Fibroblast of lung (primary cell): ENCODE measurements around the gene GOLGA1. TPM values are rescaled to one million over a fixed set of nuclear protein-coding genes. Genes with fewer than 3 reads are reported as not detected.

Experiments
- DNase-seq, 2 donors: peaks; one replicate each; pipeline versions ENCODE4 v3.0.0 to v3.0.0-alpha.2; 2010; ENCODE audit warnings: low read depth in 2 of 2
- H2AFZ ChIP-seq: 2 replicates; pipeline ENCODE4 v1.5.1; 2012; ENCODE audit warnings: low read length, control low read depth, inconsistent platforms
- H3K27ac ChIP-seq: 2 replicates; pipeline ENCODE4 v1.5.1; 2011; ENCODE audit warnings: low read length, control low read depth; ENCODE audit not compliant: insufficient read depth
- H3K27me3 ChIP-seq: 2 replicates; pipeline ENCODE4 v1.5.1; 2011; ENCODE audit warnings: mild to moderate bottlenecking, low read length; ENCODE audit not compliant: control insufficient read depth, insufficient read depth
- H3K36me3 ChIP-seq: 2 replicates; pipeline ENCODE4 v1.5.1; 2011; ENCODE audit warnings: low read length; ENCODE audit not compliant: control insufficient read depth, insufficient read depth
- H3K4me1 ChIP-seq: 2 replicates; pipeline ENCODE4 v1.5.1; 2011; ENCODE audit warnings: low read length; ENCODE audit not compliant: control insufficient read depth, insufficient read depth; ENCODE audit errors: extremely low read depth
- H3K4me2 ChIP-seq: 2 replicates; pipeline ENCODE4 v1.5.1; 2011; ENCODE audit warnings: low read length, control low read depth; ENCODE audit not compliant: insufficient read depth; ENCODE audit errors: extremely low read depth
- H3K4me3 ChIP-seq, 4 experiments: fragments of 200-600 bp in 1 of 4; sonication (generic) in 1 of 4; replicated peaks in 1 of 4; 2 replicates each; pipeline ENCODE4 v1.5.1; 2011 to 2016; ENCODE audit warnings: low read length in 4 of 4, low read depth in 3 of 4, mild to moderate bottlenecking in 3 of 4, control low read depth in 2 of 4, inconsistent platforms in 1 of 4, mixed read lengths in 1 of 4; ENCODE audit not compliant: insufficient read depth in 1 of 4; ENCODE audit errors: control extremely low read depth in 1 of 4
- H3K79me2 ChIP-seq: 2 replicates; pipeline ENCODE4 v1.5.1; 2012; ENCODE audit warnings: mild to moderate bottlenecking, low read length, inconsistent platforms; ENCODE audit not compliant: control insufficient read depth, insufficient read depth
- H3K9ac ChIP-seq: 2 replicates; pipeline ENCODE4 v1.5.1; 2011; ENCODE audit warnings: mild to moderate bottlenecking, low read length, control low read depth; ENCODE audit not compliant: insufficient read depth
- H3K9me3 ChIP-seq: 2 replicates; pipeline ENCODE4 v1.5.1; 2012; ENCODE audit warnings: low read depth, low read length; ENCODE audit not compliant: control insufficient read depth, insufficient read depth
- H4K20me1 ChIP-seq: 2 replicates; pipeline ENCODE4 v1.5.1; 2011; ENCODE audit warnings: low read length; ENCODE audit not compliant: control insufficient read depth, insufficient read depth; ENCODE audit errors: extremely low read depth
- CTCF ChIP-seq, 2 donors: IDR thresholded peaks in 1 of 2; conservative IDR thresholded peaks in 1 of 2; 1 replicate in 1 of 2; 2 replicates in 1 of 2; pipeline ENCODE4 v1.5.1; 2011 to 2012; ENCODE audit warnings: low read length in 2 of 2, control low read depth in 1 of 2, inconsistent platforms in 1 of 2, low read depth in 1 of 2, mild to moderate bottlenecking in 1 of 2
- EZH2 ChIP-seq: IDR thresholded peaks from 2 replicates; pipeline ENCODE4 v1.5.1; 2012; ENCODE audit warnings: low read length, control low read depth, mild to moderate bottlenecking; ENCODE audit errors: missing control alignments
- polyA plus RNA-seq, 2 donors: library from polyadenylated mRNA; depleted of rRNA in 1 of 2; stranded (reverse) in 1 of 2; unstranded in 1 of 2; fragments of >200 nt; gene quantifications; 2 replicates each; pipeline ENCODE4 v1.2.1, GENCODE V29; 2011 to 2012; ENCODE audit warnings: missing spikeins in 1 of 2
- total RNA-seq: library from RNA; depleted of rRNA; stranded (reverse); fragments of >200 nt; gene quantifications from 2 replicates; pipeline ENCODE4 v1.2.1, GENCODE V29; 2014

The GOLGA1 gene
- total and polyA plus RNA-seq, 2 donors (not counting 1 experiment from before 2014, with no cell fraction given) = 12.0 to 15.9 TPM

GRCh38 chr9:124829334-124829669 is 111.6 kb downstream of the GOLGA1 start:
- no peak for DNase-seq

DNA sequence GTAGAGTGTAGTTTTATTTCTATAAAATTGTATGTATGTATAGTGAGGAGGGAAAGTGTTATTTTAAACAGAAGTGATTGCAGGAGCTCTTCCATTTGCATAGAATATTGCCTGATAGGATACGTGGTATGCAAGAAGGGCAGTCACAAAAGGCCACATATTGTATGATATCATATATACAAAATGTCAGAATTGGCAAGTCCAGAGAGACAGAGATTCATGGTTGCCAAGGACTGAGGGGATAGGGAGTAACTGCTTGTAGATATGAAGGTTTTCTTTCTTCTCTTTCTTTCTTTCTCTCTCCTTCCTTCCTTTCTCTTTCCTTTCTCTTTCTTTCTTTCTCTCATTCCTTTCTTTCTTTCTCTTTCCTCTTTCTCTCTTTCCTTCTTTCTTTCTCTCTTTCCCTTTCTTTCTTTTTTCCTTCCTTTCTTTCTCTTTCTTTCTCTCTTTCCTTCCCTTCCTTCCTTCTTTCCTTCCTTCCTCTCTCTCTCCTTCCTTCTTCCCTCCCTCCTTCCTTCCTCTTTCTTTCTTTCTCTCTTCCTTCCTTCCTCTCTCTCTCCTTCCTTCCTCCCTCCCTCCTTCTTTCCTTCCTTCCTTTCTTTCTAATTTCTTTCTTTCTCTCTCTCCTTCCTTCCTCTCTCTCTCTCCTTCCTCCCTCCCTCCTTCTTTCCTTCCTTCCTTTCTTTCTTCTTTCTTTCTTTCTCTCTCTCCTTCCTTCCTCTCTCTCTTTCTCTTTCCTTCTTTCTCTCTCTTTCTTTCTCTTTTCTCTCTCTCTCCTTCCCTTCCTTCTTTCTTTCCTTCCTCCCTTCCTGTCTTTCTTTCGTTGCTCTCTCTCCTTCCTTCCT is 112.2 kb downstream of the GOLGA1 start:
- Histone ChIP-seq H3K9me3 (no peaks in the 10 kb centered on the region), H3K27me3 (no peaks in the 10 kb centered on the region), H3K36me3 (no peaks in the 10 kb centered on the region), H3K4me3 (no peak overlapping the region), H3K27ac (no peak overlapping the region), H3K4me1 (peaks cover 9% of the 10 kb centered on the region), H3K79me2 (no peaks in the 10 kb centered on the region), H2AFZ (no peak overlapping the region), H4K20me1 (no peaks in the 10 kb centered on the region), H3K4me2 (no peak overlapping the region), H3K9ac (no peak overlapping the region)
- TF ChIP-seq EZH2 = no peak
- TF ChIP-seq CTCF (conservative IDR thresholded peaks at IDR 0.05 in 1 of 2, IDR thresholded peaks at IDR 0.05 in 1 of 2; ENCODE audit: low read depth in 1 of 2, low read length in 2 of 2) = no peak
- DNase-seq = no peak

More at GRCh38 chr9:124829334-124829669, 111.6 kb downstream of the GOLGA1 start:
- Histone ChIP-seq H3K4me1 (peaks cover 10% of the 10 kb centered on the region), H3K27me3 (no peaks in the 10 kb centered on the region), H4K20me1 (no peaks in the 10 kb centered on the region), H3K9ac (no peak overlapping the region), H3K36me3 (no peaks in the 10 kb centered on the region), H3K4me2 (no peak overlapping the region), H3K79me2 (no peaks in the 10 kb centered on the region), H3K4me3 (no peak overlapping the region), H3K27ac (no peak overlapping the region), H3K9me3 (no peaks in the 10 kb centered on the region), H2AFZ (no peak overlapping the region)
- no peak for TF ChIP-seq EZH2
- no peak for TF ChIP-seq CTCF (conservative IDR thresholded peaks at IDR 0.05 in 1 of 2, IDR thresholded peaks at IDR 0.05 in 1 of 2; ENCODE audit: low read depth in 1 of 2, low read length in 2 of 2)

Other genes starting within 250 kb of the GOLGA1 start
- 0.26 and 0.50 TPM in 2 replicates for gene NR6A1, start 169.8 kb downstream of the GOLGA1 start, total RNA-seq
- gene NR6A1, start 169.8 kb downstream of the GOLGA1 start, polyA plus RNA-seq = 0.07 and 0.25 TPM in 2 replicates
- 30.6 and 33.7 TPM in 2 replicates for gene OLFML2A, start 163.9 kb downstream of the GOLGA1 start, total RNA-seq
- 2.7 and 22.3 TPM in 2 replicates for gene OLFML2A, start 163.9 kb downstream of the GOLGA1 start, polyA plus RNA-seq
- not detected in 2 replicates for gene WDR38, start 87.6 kb downstream of the GOLGA1 start, total RNA-seq
- gene WDR38, start 87.6 kb downstream of the GOLGA1 start, polyA plus RNA-seq = not detected in 2 replicates
- gene RPL35, start 79.1 kb downstream of the GOLGA1 start, total RNA-seq = 1,957 and 2,451 TPM in 2 replicates
- 1,593 and 1,989 TPM in 2 replicates for gene RPL35, start 79.1 kb downstream of the GOLGA1 start, polyA plus RNA-seq
- 11.0 and 13.2 TPM in 2 replicates for gene ARPC5L, start 79.0 kb downstream of the GOLGA1 start, total RNA-seq
- gene ARPC5L, start 79.0 kb downstream of the GOLGA1 start, polyA plus RNA-seq = 48.9 and 62.2 TPM in 2 replicates
- 6.9 and 9.7 TPM in 2 replicates for gene SCAI, start 202.4 kb upstream of the GOLGA1 start, total RNA-seq
- gene SCAI, start 202.4 kb upstream of the GOLGA1 start, polyA plus RNA-seq = 5.4 and 5.8 TPM in 2 replicates
- gene PPP6C, start 248.7 kb upstream of the GOLGA1 start, total RNA-seq = 11.6 and 12.7 TPM in 2 replicates
- gene PPP6C, start 248.7 kb upstream of the GOLGA1 start, polyA plus RNA-seq = 37.1 and 47.9 TPM in 2 replicates